Type B pancreatic cell (in vitro differentiated cells): ENCODE data around the gene TRMO. TPM values are rescaled to one million over a fixed set of nuclear protein-coding genes. Genes with fewer than 3 reads are reported as not detected.
A peak's percentile ranks its signal among the peaks of the same experiment; 100 is the strongest.
"Not testable (repeated sequence)": the region's sequence is repeated elsewhere in the genome, so short reads cannot be mapped to it uniquely, and the experiment has no call there.

Experiments used
- DNase-seq: peaks from one replicate; pipeline ENCODE4 v3.0.0; 2021; ENCODE audit warnings: mixed read lengths; ENCODE audit not compliant: unreplicated experiment; ENCODE audit errors: extremely low spot score
- H3K27ac Mint-ChIP-seq: 2 replicates; pipeline ENCODE4 v1.8.0; 2021; ENCODE audit warnings: mild to moderate bottlenecking, mixed read lengths
- H3K27me3 Mint-ChIP-seq: 2 replicates; pipeline ENCODE4 v1.8.0; 2021; ENCODE audit warnings: mixed read lengths
- H3K36me3 Mint-ChIP-seq: 2 replicates; pipeline ENCODE4 v1.8.0; 2021; ENCODE audit warnings: mixed read lengths
- H3K4me1 Mint-ChIP-seq: one replicate; pipeline ENCODE4 v1.8.0; 2021; ENCODE audit warnings: mixed read lengths; ENCODE audit not compliant: unreplicated experiment
- H3K4me3 Mint-ChIP-seq: 2 replicates; pipeline ENCODE4 v1.8.0; 2021; ENCODE audit warnings: mild to moderate bottlenecking, mixed read lengths
- H3K9me3 Mint-ChIP-seq: 2 replicates; pipeline ENCODE4 v1.8.0; 2021; ENCODE audit warnings: mixed read lengths
- CTCF ChIP-seq: fragments of 200-600 bp; sonication (generic); conservative IDR thresholded peaks from 2 replicates; pipeline ENCODE4 v1.5.0; 2021; ENCODE audit warnings: antibody characterized with exemption, mild to moderate bottlenecking
- total RNA-seq: library from RNA; stranded (reverse); gene quantifications from 2 replicates; pipeline ENCODE4 v1.2.1, GENCODE V29; 2021; ENCODE audit warnings: low replicate concordance

The TRMO gene
- total RNA-seq, 1 donor from 2014 or later, result 11.3 TPM

DNA sequence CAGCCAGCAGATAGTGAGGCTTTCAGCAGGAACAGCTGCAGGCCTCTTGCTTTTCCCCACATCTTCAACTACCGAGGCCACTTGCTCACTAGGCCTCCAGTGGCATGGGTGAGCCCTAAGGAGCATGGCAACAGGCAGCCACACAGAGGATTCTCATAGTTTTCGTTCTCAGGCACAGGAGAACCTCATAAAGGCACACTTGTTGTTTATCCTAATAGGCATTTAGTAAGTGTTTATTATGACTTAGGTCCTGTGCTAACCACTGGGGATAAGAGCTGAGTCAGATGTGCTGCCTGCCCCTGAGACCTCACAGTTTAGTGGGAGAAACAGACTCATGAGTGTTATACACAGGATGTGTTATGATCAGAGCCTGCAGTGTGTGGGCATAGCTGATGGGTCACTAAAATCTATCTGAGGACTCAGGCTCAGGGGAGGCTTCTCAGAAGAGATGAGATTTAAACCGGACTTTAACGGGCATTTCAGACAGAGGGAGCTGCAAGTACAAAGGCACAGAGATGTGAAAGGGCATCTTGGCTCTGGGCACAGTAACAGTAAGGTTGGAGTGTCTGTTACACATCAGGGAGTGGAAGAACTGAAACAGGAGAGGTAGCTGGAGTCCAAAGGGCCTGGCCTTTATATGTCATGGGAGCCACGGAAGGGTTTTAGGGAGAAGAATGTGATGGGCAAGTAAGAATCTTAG, 36.7 kb upstream of the TRMO start:
- H3K36me3 Mint-ChIP-seq, result no peaks in the 10 kb centered on the region
- H3K27me3 Mint-ChIP-seq, result peaks cover 15% of the 10 kb centered on the region
- no peaks in the 10 kb centered on the region for H3K9me3 Mint-ChIP-seq
- no peak for DNase-seq
- no peak overlapping the region for H3K4me3 Mint-ChIP-seq
- H3K4me1 Mint-ChIP-seq, result no peaks in the 10 kb centered on the region
- H3K27ac Mint-ChIP-seq, result no peak overlapping the region
- no peak for TF ChIP-seq CTCF

DNA sequence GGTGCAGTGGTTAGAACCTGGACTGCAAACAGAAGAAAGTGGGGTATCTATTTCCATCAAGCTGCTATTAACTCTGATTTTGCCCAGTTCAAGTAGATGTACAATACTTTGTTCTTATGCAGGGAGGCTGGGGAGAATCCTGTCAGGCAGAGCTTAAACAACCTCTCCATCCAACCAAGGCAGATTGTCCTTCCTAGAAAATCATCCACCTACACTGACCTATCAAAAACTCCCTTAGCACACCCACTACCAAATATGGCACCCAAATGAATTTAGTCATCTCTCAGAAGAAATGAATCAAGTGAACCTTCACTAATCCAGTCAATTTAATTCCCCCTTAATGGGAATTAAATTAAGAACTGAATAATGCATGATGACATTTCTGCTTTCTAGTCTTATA, 34.0 kb upstream of the TRMO start:
- peaks cover 16% of the 10 kb centered on the region for H3K27me3 Mint-ChIP-seq
- no peak overlapping the region for H3K4me3 Mint-ChIP-seq
- H3K9me3 Mint-ChIP-seq, result no peaks in the 10 kb centered on the region
- TF ChIP-seq CTCF, result no peak
- H3K36me3 Mint-ChIP-seq, result no peaks in the 10 kb centered on the region
- H3K4me1 Mint-ChIP-seq, result no peaks in the 10 kb centered on the region
- no peak overlapping the region for H3K27ac Mint-ChIP-seq
- DNase-seq, result no peak

GRCh38 chr9:97954550-97954989, 32.3 kb upstream of the TRMO start:
- Mint-ChIP-seq H3K4me3 (no peak overlapping the region), H3K27ac (no peak overlapping the region), H3K36me3 (no peaks in the 10 kb centered on the region), H3K27me3 (peaks cover 25% of the 10 kb centered on the region), H3K9me3 (no peaks in the 10 kb centered on the region), H3K4me1 (no peaks in the 10 kb centered on the region)
- DNase-seq, result no peak
- TF ChIP-seq CTCF, result peak; percentile 68

DNA sequence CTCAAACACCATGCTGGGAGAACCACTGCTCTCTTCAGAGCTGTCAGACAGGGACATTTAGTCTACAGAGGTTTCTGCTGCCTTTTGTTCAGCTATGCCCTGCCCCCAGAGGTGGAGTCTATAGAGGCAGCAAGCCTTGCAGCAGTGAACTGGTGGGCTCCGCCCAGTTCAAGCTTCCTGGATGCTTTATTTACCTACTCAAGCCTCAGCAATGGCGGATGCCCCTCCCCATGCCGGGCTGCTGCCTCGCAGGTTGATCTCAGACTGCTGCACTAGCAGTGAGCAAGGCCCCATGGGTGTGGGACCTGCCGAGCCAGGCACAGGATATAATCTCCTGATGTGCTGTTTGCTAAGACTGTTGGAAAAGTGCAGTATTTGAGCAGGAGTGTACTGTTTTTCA, 28.6 kb upstream of the TRMO start:
- H3K4me3 Mint-ChIP-seq, H3K36me3 Mint-ChIP-seq, H3K4me1 Mint-ChIP-seq, H3K9me3 Mint-ChIP-seq, DNase-seq, H3K27ac Mint-ChIP-seq: not testable (repeated sequence)
- H3K27me3 Mint-ChIP-seq, result peaks cover 58% of the 10 kb centered on the region

- DNase-seq, H3K27ac Mint-ChIP-seq, H3K9me3 Mint-ChIP-seq, H3K4me1 Mint-ChIP-seq, H3K4me3 Mint-ChIP-seq, H3K36me3 Mint-ChIP-seq: not testable (repeated sequence)
- peaks cover 52% of the 10 kb centered on the region for H3K27me3 Mint-ChIP-seq
These were observed 24.8 kb upstream of the TRMO start for GRCh38 chr9:97947094-97947493.

DNA sequence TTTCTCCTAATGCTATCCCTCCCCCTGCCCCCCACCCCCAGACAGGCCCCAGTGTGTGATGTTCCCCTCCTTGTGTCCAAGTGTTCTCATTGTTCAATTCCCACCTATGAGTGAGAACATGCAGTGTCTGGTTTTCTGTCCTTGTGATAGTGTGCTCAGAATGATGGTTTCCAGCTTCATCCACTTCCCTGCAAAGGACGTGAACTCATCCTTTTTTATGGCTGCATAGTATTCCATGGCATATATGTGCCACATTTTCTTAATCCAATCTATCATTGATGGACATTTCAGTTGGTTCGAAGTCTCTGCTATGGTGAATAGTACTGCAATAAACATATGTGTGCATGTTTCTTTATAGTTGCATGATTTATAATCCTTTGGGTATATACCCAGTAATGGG, 23.2 kb upstream of the TRMO start:
- not testable (repeated sequence) for H3K27ac Mint-ChIP-seq, H3K36me3 Mint-ChIP-seq, H3K9me3 Mint-ChIP-seq, H3K4me1 Mint-ChIP-seq, DNase-seq, H3K4me3 Mint-ChIP-seq
- peaks cover 63% of the 10 kb centered on the region for H3K27me3 Mint-ChIP-seq

GRCh38 chr9:97944612-97945011, 22.3 kb upstream of the TRMO start:
- no peak overlapping the region for H3K27ac Mint-ChIP-seq
- no peak for TF ChIP-seq CTCF
- no peak for DNase-seq
- H3K4me3 Mint-ChIP-seq, result no peak overlapping the region
- no peaks in the 10 kb centered on the region for H3K36me3 Mint-ChIP-seq
- peaks cover 63% of the 10 kb centered on the region for H3K27me3 Mint-ChIP-seq
- no peaks in the 10 kb centered on the region for H3K9me3 Mint-ChIP-seq
- no peaks in the 10 kb centered on the region for H3K4me1 Mint-ChIP-seq
